ENCODE measurements around the gene CTDSPL.

CTDSPL gene

DNA sequence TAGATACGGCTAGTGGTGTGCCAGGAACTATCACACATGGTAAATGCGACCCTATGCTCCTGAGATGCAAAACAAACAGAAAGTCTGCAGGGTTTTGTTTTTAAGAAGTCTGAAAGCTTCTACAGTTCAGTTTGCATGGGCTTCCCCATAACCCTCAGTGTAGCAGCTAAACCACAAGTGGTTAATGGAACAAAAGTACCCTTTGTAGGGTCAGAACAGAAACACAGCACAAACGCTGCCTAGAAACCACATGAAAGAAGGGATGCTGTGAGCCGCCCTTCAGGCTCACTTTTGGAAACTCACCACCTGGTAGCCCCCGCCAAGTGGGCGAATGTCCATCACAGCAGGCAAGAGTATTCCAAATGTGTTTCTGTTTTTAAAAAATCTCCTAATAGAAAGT is 46.2 kb downstream of the CTDSPL start:
- 21% methylated on average over 3 of the region's 6 CpGs for WGBS (ENCODE audit: insufficient coverage)
- H3K36me3 ChIP-seq (ENCODE audit: control insufficient read depth in 4 of 4, insufficient read depth in 4 of 4, low read length in 3 of 4): no peaks in the 10 kb centered on the region
- H3K27me3 ChIP-seq (replicated peaks in 2 of 5; ENCODE audit: control insufficient read depth in 4 of 5, insufficient read depth in 5 of 5, low read length in 4 of 5): no peaks in the 10 kb centered on the region
- POLR2A ChIA-PET: interaction anchor here (0.5 kb wide), 1 partner anchor 617 kb away, joined by 4 read pairs; no protein-coding TSS in a partner anchor
- CTCF ChIA-PET: interaction anchor here (0.6 to 12.4 kb wide), 4 partner anchors 13 to 61 kb away, joined by 3 to 102 read pairs (median 16); no protein-coding TSS in a partner anchor
- H3K4me3 ChIP-seq (ENCODE audit: control insufficient read depth in 1 of 7, extremely low read depth in 1 of 7, insufficient read depth in 4 of 7, low read depth in 2 of 7, low read length in 6 of 7): peak overlapping the region in 3 of 7 experiments; percentile 20 to 46 (median 40)
- peak in 2 of 3 donors; percentile 54 to 55 for DNase-seq
- H3K27ac ChIP-seq (ENCODE audit: insufficient read depth in 1 of 2, low read depth in 1 of 2, low read length in 2 of 2, poor library complexity in 1 of 2, severe bottlenecking in 2 of 2): peak overlapping the region in 1 of 2 experiments; percentile 39
- H3K9me3 ChIP-seq (ENCODE audit: control extremely low read depth in 1 of 5, control insufficient read depth in 4 of 5, insufficient read depth in 2 of 5, low read depth in 1 of 5, low read length in 4 of 5): no peaks in the 10 kb centered on the region
- H3K4me1 ChIP-seq (ENCODE audit: control extremely low read depth in 1 of 4, control insufficient read depth in 4 of 4, insufficient read depth in 4 of 4, low read length in 3 of 4): peaks cover 19 to 95% (median 70%) of the 10 kb centered on the region in 4 experiments

- Histone ChIP-seq H3K9me3 (ENCODE audit: control extremely low read depth in 1 of 5, control insufficient read depth in 4 of 5, insufficient read depth in 2 of 5, low read depth in 1 of 5, low read length in 4 of 5) (no peaks in the 10 kb centered on the region), H3K36me3 (ENCODE audit: control insufficient read depth in 4 of 4, insufficient read depth in 4 of 4, low read length in 3 of 4) (no peaks in the 10 kb centered on the region), H3K4me1 (ENCODE audit: control extremely low read depth in 1 of 4, control insufficient read depth in 4 of 4, insufficient read depth in 4 of 4, low read length in 3 of 4) (peaks cover 19 to 84% (median 65%) of the 10 kb centered on the region in 4 experiments), H3K27ac (ENCODE audit: insufficient read depth in 1 of 2, low read depth in 1 of 2, low read length in 2 of 2, poor library complexity in 1 of 2, severe bottlenecking in 2 of 2) (peak overlapping the region; percentile 2 to 36), H3K4me3 (ENCODE audit: control insufficient read depth in 1 of 7, extremely low read depth in 1 of 7, insufficient read depth in 4 of 7, low read depth in 2 of 7, low read length in 6 of 7) (no peak overlapping the region), H3K27me3 (replicated peaks in 2 of 5; ENCODE audit: control insufficient read depth in 4 of 5, insufficient read depth in 5 of 5, low read length in 4 of 5) (no peaks in the 10 kb centered on the region)
- 67% methylated on average over 4 of the region's 5 CpGs for WGBS (ENCODE audit: insufficient coverage)
- ChIA-PET CTCF (interaction anchor here (1.0 to 12.4 kb wide), 8 partner anchors 10 to 59 kb away, joined by 4 to 102 read pairs (median 5); no protein-coding TSS in a partner anchor), POLR2A (no interaction called here)
- peak in 2 of 3 donors; percentile 46 to 64 for DNase-seq
These were observed 47.6 kb downstream of the CTDSPL start for GRCh38 chr3:37909067-37909911.

DNA sequence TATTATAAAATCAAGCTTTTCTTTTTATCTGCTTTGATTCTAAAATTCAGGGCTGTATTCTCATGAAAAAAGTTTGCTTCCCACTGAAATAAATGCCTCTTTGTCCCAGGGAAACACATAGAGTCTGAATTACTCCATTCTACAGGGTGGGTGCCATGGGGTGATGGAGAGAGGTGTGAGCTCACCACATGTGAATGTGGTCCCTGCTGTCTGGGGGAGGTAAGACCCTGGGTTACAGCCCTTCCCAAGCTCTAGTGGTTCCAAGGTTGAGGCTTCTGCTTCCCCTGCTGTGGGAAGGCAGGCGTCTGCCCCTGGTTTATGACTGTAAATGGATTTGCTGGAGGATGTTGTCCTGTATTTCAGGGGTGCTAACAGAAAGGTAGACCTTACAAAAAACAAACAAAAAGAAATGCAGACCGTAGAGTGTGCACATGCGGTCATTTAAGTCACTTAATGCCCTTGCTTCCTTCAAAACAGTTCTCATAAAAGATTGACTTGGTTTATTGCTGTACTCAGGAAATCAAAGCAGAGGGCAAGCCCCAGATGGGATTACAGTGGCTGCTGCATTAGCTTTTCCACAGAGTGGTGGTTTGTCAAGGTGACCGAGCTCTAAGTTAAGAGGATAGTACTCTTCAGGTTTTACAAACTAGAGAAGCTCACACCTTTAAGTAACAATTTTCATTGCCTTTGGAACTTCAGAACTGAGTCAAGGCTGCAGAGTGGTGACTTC is 49.2 kb downstream of the CTDSPL start:
- no peaks in the 10 kb centered on the region for H3K9me3 ChIP-seq (ENCODE audit: control extremely low read depth in 1 of 5, control insufficient read depth in 4 of 5, insufficient read depth in 2 of 5, low read depth in 1 of 5, low read length in 4 of 5)
- no peaks in the 10 kb centered on the region for H3K27me3 ChIP-seq (replicated peaks in 2 of 5; ENCODE audit: control insufficient read depth in 4 of 5, insufficient read depth in 5 of 5, low read length in 4 of 5)
- 13% methylated on average over 2 of the region's 4 CpGs for WGBS (ENCODE audit: insufficient coverage)
- CTCF ChIA-PET: interaction anchor here (0.6 to 12.4 kb wide), 21 partner anchors 10 to 90 kb away, joined by 3 to 102 read pairs (median 5); no protein-coding TSS in a partner anchor
- H3K36me3 ChIP-seq (ENCODE audit: control insufficient read depth in 4 of 4, insufficient read depth in 4 of 4, low read length in 3 of 4): peaks cover 0 to 2% (median 0%) of the 10 kb centered on the region in 4 experiments
- peak in 1 of 3 donors; percentile 38 for DNase-seq
- peaks cover 16 to 68% (median 55%) of the 10 kb centered on the region in 4 experiments for H3K4me1 ChIP-seq (ENCODE audit: control extremely low read depth in 1 of 4, control insufficient read depth in 4 of 4, insufficient read depth in 4 of 4, low read length in 3 of 4)
- peak overlapping the region in 1 of 2 experiments; percentile 44 for H3K27ac ChIP-seq (ENCODE audit: insufficient read depth in 1 of 2, low read depth in 1 of 2, low read length in 2 of 2, poor library complexity in 1 of 2, severe bottlenecking in 2 of 2)
- H3K4me3 ChIP-seq (ENCODE audit: control insufficient read depth in 1 of 7, extremely low read depth in 1 of 7, insufficient read depth in 4 of 7, low read depth in 2 of 7, low read length in 6 of 7): peak overlapping the region in 1 of 7 experiments; percentile 13
- POLR2A ChIA-PET: interaction anchor here (0.7 to 1.1 kb wide), 3 partner anchors 14 to 45 kb away, joined by 3 read pairs; no protein-coding TSS in a partner anchor

DNA sequence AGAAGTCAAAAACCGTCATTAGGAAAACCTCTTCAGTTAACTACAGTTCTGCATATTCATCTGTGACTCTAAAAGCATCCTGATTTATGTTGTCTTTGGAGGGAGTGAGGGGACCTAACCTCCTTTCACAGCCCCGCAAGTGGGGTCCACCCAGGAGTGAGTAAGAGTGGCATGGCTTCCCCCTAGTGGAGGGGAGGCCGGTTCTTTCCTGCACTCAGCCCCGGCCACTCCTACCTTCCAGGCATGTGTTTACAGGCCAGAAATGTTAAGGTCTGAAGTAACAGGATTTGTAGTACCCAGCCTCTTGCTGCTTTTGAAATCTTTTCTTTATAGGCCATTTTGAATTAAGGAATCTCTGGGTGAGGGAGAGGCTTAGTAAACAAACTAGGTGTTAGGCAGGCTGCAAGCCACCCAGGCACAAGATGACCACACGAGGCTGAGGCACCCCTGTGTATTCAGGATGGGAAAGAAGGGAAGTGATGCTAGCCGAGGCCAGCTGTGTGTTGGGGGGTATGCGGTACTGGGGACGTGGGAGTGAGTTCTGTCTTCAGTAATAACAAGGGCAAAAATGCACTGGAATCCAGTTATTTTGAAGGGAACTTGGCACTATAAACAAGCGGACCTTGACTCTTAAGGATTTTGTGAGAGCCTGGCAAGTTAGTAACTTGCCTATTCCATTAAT is 50.5 kb downstream of the CTDSPL start:
- no peaks in the 10 kb centered on the region for H3K9me3 ChIP-seq (ENCODE audit: control extremely low read depth in 1 of 5, control insufficient read depth in 4 of 5, insufficient read depth in 2 of 5, low read depth in 1 of 5, low read length in 4 of 5)
- peak; percentile 59 to 83 (median 75) for DNase-seq
- H3K27ac ChIP-seq (ENCODE audit: insufficient read depth in 1 of 2, low read depth in 1 of 2, low read length in 2 of 2, poor library complexity in 1 of 2, severe bottlenecking in 2 of 2): peak overlapping the region in 1 of 2 experiments; percentile 36
- ChIA-PET CTCF (interaction anchor here (0.8 to 12.4 kb wide), 13 partner anchors 9 to 56 kb away, joined by 3 to 102 read pairs (median 5); no protein-coding TSS in a partner anchor), POLR2A (interaction anchor here (1.1 kb wide), 1 partner anchor 46 kb away, joined by 3 read pairs; no protein-coding TSS in a partner anchor)
- H3K36me3 ChIP-seq (ENCODE audit: control insufficient read depth in 4 of 4, insufficient read depth in 4 of 4, low read length in 3 of 4): peaks cover 0 to 2% (median 0%) of the 10 kb centered on the region in 4 experiments
- H3K4me1 ChIP-seq (ENCODE audit: control extremely low read depth in 1 of 4, control insufficient read depth in 4 of 4, insufficient read depth in 4 of 4, low read length in 3 of 4): peaks cover 12 to 61% (median 42%) of the 10 kb centered on the region in 4 experiments
- 33% methylated on average over 7 of the region's 9 CpGs for WGBS (ENCODE audit: insufficient coverage)
- peak overlapping the region in 1 of 7 experiments; percentile 1 for H3K4me3 ChIP-seq (ENCODE audit: control insufficient read depth in 1 of 7, extremely low read depth in 1 of 7, insufficient read depth in 4 of 7, low read depth in 2 of 7, low read length in 6 of 7)
- no peaks in the 10 kb centered on the region for H3K27me3 ChIP-seq (replicated peaks in 2 of 5; ENCODE audit: control insufficient read depth in 4 of 5, insufficient read depth in 5 of 5, low read length in 4 of 5)

- CTCF ChIA-PET: interaction anchor here (0.8 to 12.4 kb wide), 4 partner anchors 14 to 55 kb away, joined by 3 to 102 read pairs (median 27); no protein-coding TSS in a partner anchor
- WGBS (ENCODE audit: insufficient coverage): 90% methylated on average over 3 of the region's 4 CpGs
- POLR2A ChIA-PET: no interaction called here
- Histone ChIP-seq H3K36me3 (ENCODE audit: control insufficient read depth in 4 of 4, insufficient read depth in 4 of 4, low read length in 3 of 4) (peaks cover 0 to 2% (median 0%) of the 10 kb centered on the region in 4 experiments), H3K4me3 (ENCODE audit: control insufficient read depth in 1 of 7, extremely low read depth in 1 of 7, insufficient read depth in 4 of 7, low read depth in 2 of 7, low read length in 6 of 7) (no peak overlapping the region), H3K27me3 (replicated peaks in 2 of 5; ENCODE audit: control insufficient read depth in 4 of 5, insufficient read depth in 5 of 5, low read length in 4 of 5) (no peaks in the 10 kb centered on the region), H3K27ac (ENCODE audit: insufficient read depth in 1 of 2, low read depth in 1 of 2, low read length in 2 of 2, poor library complexity in 1 of 2, severe bottlenecking in 2 of 2) (no peak overlapping the region), H3K4me1 (ENCODE audit: control extremely low read depth in 1 of 4, control insufficient read depth in 4 of 4, insufficient read depth in 4 of 4, low read length in 3 of 4) (peaks cover 3 to 60% (median 35%) of the 10 kb centered on the region in 4 experiments), H3K9me3 (ENCODE audit: control extremely low read depth in 1 of 5, control insufficient read depth in 4 of 5, insufficient read depth in 2 of 5, low read depth in 1 of 5, low read length in 4 of 5) (no peaks in the 10 kb centered on the region)
- DNase-seq: no peak
These were observed 51.8 kb downstream of the CTDSPL start for GRCh38 chr3:37913522-37913921.

GRCh38 chr3:37916685-37917084 is 55.0 kb downstream of the CTDSPL start:
- H3K4me1 ChIP-seq (ENCODE audit: control extremely low read depth in 1 of 4, control insufficient read depth in 4 of 4, insufficient read depth in 4 of 4, low read length in 3 of 4): peaks cover 0 to 58% (median 33%) of the 10 kb centered on the region in 4 experiments
- H3K27ac ChIP-seq (ENCODE audit: insufficient read depth in 1 of 2, low read depth in 1 of 2, low read length in 2 of 2, poor library complexity in 1 of 2, severe bottlenecking in 2 of 2): no peak overlapping the region
- no peak overlapping the region for H3K4me3 ChIP-seq (ENCODE audit: control insufficient read depth in 1 of 7, extremely low read depth in 1 of 7, insufficient read depth in 4 of 7, low read depth in 2 of 7, low read length in 6 of 7)
- H3K27me3 ChIP-seq (replicated peaks in 2 of 5; ENCODE audit: control insufficient read depth in 4 of 5, insufficient read depth in 5 of 5, low read length in 4 of 5): no peaks in the 10 kb centered on the region
- ChIA-PET POLR2A (no interaction called here), CTCF (interaction anchor here (1.1 to 3.2 kb wide), 10 partner anchors 10 to 60 kb away, joined by 3 to 20 read pairs (median 5); no protein-coding TSS in a partner anchor)
- peaks cover 0 to 2% (median 0%) of the 10 kb centered on the region in 4 experiments for H3K36me3 ChIP-seq (ENCODE audit: control insufficient read depth in 4 of 4, insufficient read depth in 4 of 4, low read length in 3 of 4)
- no peak for DNase-seq
- H3K9me3 ChIP-seq (ENCODE audit: control extremely low read depth in 1 of 5, control insufficient read depth in 4 of 5, insufficient read depth in 2 of 5, low read depth in 1 of 5, low read length in 4 of 5): no peaks in the 10 kb centered on the region
- no CpG with 5 or more reads among the region's 1 CpG for WGBS (ENCODE audit: insufficient coverage)

Data from common myeloid progenitor, CD34-positive (primary cell).